Inflammatory macrophage treated with lipopolysaccharide for 1 hour (primary cell): ENCODE data around the gene RPE.
A peak's percentile ranks its signal among the peaks of the same experiment; 100 is the strongest.

Source experiments
- DNase-seq, 2 donors: peaks; one replicate each; pipeline ENCODE4 v3.0.0-alpha.2; 2020 to 2022

Gene RPE

GRCh38 chr2:210002158-210003157, at the start of gene RPE:
Gene RPE, plus strand, starts transcription at chr2:210002638. Its CDS starts 24 bp downstream, at chr2:210002662.
- DNase-seq: peak; percentile 95 to 98

DNA sequence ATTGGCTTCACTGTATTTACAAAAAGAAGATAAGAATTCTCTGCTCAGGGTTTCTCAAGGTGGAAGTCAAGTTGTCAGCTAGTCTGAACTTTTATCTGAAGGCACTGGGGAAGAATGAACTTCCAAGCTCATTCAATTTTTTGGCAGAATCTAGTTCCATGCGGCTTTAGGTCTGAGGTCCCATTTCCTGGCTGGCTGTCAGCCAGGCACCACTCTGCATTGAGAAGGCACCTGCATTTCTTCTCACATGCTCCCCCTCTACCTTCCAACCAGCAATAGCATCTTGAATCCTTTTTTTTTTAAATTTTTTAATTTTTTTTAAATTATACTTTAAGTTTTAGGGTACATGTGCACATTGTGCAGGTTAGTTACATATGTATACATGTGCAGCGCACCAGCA, 46.2 kb upstream of the RPE start:
- no peak for DNase-seq

- DNase-seq: no peak
Measured at GRCh38 chr2:209958016-209958415, 44.4 kb upstream of the RPE start.

DNA sequence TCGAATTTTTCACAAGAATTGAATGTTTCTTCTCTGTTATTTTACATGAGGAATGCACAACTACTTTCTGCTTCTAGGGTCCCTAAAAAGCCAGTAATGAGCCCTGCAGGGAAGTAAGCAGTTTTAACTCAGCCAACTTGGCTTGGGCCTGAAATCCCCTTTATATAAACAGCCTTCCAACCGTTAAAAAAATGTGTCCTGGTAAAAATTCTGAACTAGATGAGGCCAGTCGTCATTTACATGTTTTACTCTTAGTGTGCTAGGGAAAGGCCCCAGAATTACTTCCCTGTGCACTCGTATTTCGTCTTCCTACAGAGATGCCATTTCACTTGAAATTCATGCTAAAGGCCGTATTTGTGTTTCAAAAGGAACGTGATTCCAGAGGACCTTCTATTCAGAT, 42.4 kb upstream of the RPE start:
- DNase-seq: no peak

DNA sequence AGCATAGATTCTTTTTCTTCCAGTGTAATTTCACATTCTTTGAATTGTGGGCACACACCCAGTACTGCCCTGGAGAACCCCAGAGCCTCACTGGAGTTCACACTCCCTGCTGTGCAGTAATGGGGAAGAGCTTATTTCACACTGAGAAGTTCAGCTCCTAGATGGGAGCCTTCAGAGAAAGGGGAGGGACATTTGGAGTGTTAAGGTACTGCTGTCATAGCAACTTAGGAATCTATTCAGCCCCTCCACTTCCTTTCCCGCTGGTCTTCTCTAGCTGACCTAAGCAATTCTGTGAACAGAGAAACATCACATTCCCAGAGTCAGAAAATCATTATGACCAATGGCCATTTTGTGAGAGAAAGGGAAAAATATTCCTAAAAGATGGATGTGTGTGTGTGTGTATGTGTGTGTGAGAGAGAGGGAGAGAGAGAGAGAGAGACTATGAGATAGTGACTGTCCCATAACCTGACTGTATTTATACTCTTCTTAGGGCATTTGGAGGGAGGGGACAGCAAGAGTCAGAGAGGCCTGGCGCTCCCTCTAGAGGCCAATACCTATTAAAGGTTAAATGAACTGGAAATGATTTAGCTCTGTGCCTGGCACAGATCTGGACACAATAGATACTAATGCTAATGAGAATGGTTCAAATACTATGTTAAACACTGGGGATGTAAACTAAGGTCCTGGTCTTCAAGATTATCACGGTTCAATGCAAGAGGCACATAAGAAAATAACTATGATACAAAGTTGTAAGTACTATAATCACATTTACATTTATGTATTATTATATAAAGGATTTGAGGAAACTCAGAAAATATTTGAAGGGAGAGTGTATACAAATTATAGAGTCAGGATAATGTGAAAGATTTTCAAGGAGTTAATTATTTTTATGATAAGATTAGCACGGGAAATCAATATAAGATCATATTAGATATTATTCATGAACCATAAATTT, 41.5 kb upstream of the RPE start:
- DNase-seq: peak; percentile 22 to 46

DNA sequence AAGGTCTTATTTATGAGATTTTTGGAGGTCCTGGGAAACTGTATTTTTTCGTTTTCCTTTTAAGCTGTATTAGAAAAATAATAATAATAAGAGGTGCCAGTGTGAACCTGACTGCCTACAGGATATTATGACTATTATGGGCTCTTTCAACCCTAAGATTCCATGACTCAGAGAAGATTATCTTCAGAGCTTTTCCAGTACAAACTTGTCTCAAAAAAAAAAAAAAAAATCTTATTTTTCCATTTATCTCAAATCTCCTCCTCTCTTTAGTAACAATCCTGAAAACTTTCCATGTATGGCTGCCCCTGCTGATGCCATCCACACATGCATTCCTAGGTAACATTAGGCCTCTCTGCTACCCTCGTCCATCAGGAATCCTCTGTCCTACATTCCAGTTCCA, 36.7 kb upstream of the RPE start:
- DNase-seq: no peak

GRCh38 chr2:209969692-209970091, 32.7 kb upstream of the RPE start:
- no peak for DNase-seq

DNA sequence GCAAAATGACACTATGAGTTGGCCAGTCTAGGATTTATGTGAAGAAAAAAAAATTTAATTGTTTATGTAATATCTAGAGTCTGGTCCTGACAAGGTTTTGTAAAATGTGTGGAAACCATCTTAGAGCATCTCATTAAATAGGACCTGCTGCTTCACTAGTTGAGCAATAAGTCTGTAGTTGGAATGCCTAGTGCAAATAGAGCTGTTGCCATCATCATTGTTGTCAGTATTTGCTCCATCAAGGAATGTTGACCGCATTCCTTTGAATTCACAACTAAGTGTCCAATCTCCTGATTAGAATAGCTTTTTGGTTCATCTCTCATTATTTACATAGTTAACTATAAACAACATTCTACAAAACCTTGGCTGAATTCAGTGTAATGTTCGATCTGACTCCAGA, 32.2 kb upstream of the RPE start:
- DNase-seq: no peak

- DNase-seq: no peak
Measured at GRCh38 chr2:209970711-209971110, 31.7 kb upstream of the RPE start.

- no peak for DNase-seq
Measured at GRCh38 chr2:209973328-209973727, 29.1 kb upstream of the RPE start.

GRCh38 chr2:209974576-209974975, 27.9 kb upstream of the RPE start:
- no peak for DNase-seq

- DNase-seq: no peak
Measured at GRCh38 chr2:209976698-209977385, 25.6 kb upstream of the RPE start.

GRCh38 chr2:209977386-209978239, 24.8 kb upstream of the RPE start:
- DNase-seq: peak; percentile 33 to 85

DNA sequence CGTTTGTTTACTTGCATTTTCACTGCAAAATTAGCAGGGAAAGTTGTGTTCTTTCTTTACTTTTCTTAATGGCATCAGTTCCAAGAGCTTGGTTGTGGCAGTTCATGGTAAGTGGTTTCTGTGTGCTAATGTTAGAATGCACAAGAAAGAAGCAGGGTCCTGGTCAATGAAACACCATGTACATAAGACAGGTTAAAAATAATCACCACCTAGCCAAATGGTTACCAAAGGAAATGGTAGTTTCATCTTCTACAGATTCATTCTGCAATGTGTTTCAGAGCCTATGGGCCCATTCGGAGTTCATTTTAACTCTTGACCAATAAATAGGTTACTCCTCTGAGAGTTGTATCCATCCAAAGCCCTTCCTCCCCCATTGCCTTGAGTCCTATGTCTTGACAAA, 18.1 kb upstream of the RPE start:
- no peak for DNase-seq

DNA sequence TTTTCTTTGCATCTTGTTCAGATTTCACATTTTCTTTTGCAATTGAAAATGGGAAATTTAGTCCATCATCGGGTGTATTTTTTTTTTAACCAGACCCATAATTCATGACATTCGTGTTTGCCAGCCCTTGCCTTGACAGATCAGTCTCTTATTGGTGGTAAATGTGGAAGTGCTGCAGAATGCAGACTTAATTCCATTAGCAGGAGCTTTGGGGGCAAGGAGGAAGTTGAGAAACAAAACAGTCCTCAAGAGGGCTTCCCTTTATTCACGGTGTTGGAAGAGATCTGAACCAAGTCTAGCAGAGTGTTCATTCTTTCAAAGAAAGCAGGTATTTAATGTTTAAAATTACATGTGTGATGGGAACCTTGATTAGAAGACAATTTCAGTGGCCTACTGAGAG, 16.6 kb upstream of the RPE start:
- DNase-seq: peak; percentile 46 to 51

DNA sequence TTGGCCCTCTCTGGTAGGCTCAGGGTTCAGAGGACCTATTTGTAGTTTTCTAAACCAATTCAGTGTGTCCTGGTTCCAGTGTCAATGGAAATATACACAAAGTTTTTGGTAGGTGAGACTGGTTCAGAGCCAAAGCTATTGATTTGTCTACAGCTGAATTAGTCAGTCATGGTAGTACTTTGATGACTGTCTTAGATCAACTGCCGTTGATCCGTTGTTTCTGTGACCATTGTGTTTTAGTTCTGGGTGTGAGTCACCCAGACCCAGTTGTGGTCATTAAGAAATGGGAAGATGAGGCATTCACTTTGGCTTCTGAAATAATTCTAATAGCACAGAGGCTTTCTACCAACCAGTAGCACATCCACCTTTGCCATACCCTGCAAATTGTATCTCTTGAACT, 16.0 kb upstream of the RPE start:
- peak; percentile 38 to 49 for DNase-seq

GRCh38 chr2:209988010-209988409, 14.4 kb upstream of the RPE start:
- no peak for DNase-seq

DNA sequence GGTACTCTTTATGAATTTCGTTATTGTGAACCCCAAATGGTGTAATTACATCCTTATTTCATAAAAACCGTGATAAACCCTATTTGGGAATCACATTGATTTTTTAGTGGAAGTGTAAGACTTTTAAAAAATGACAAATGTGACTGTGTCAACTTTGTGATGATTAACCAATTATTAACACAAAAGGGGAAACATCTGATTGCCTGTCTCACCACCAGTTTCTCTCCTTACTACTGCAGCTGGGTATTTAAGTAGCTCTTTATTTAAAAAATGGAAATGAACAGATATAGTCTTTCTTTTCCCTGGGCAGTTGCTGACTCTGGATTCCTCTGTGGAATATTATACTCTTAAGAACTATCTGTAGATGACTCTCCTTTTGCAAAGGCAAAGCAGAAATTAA, 11.6 kb upstream of the RPE start:
- DNase-seq: no peak

DNA sequence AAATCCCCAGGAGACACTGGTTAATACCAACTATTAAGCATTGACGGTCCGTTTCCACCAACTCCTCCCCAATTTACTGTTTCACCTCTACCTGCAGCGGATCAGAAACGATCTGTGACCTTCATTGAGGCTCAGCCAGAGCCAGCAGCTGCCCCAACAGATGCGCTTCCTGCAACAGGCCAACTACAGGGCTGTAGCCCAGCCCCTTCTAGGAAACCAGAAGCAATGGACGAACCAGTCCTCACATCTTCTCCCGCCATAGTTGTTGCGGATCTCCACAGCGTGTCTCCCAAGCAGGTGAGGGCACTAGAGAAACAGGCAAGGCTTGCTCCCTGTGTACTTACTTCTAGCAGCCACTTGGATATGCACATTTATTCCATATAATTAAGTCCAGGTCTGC, 8.5 kb upstream of the RPE start:
- no peak for DNase-seq

GRCh38 chr2:209998596-209998995, 3.8 kb upstream of the RPE start:
- no peak for DNase-seq

DNA sequence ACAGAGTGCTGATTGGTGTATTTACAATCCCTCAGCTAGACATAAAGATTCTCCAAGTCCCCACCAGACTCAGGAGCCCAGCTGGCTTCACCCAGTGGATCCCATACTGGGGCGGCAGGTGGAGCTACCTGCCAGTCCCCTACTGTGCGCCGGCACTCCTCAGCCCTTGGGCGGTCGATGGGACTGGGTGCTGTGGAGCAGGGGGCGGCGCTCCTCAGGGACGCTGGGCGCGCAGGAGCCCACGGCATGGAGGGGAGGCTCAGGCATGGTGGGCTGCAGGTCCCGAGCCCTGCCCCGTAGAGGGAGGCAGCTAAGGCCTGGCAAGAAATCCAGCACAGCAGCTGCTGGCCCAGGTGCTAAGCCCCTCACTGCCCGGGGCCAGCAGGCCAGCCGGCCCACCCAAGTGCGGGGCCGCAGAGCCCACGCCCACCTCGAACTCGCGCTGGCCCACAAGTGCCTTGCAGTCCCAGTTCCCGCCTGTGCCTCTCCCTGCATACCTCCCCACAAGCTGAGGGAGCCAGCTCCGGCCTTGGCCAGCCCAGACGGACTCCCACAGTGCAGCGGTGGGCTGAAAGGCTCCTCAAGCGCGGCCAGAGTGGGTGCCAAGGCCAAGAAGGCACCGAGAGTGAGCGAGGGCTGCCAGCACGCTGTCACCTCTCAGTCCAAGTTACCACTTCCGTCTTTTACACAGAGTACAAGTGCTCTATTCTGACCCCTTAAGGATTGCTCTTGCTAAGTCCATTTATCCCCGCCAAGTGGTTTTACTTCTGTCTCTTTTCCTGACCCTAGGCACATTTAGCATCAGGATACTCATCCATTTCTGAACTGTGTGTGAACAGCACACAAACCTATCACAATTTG, 1.7 kb upstream of the RPE start:
- no peak for DNase-seq
